ENCODE measurements around the gene BANF2.

Gene BANF2

GRCh38 chr20:17756529-17756928, 56.8 kb downstream of the BANF2 start:
- Histone ChIP-seq H3K36me3 (no peaks in the 10 kb centered on the region), H3K4me2 (no peak overlapping the region), H3K9me3 (peaks cover 24% of the 10 kb centered on the region), H3K27ac (no peak overlapping the region), H3K27me3 (no peaks in the 10 kb centered on the region), H3K9ac (no peak overlapping the region), H3K4me1 (no peaks in the 10 kb centered on the region), H4K20me1 (no peaks in the 10 kb centered on the region), H3K4me3 (no peak overlapping the region)
- no peak for TF ChIP-seq Cebpa-rat (IDR thresholded peaks at IDR 0.05)

DNA sequence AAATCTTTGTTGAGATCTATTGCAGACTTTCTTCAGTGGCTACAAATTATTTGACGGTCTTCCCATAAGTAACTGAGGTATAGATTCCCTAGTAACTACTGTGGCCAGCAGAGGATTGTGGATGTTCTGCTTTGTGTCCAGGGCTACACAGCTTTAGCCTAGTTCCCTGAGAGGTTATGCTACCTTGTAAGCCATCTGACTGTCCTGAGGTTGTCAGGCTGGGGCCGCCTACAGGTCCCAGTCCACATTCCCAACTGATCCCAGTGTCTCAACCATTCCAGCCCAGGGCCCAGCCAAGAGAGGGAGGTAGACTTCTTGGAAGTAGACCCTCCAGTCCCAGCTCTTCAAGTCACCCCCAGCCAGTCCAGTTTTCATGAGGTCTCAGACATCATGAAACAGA, 57.7 kb downstream of the BANF2 start:
- H3K9me3 ChIP-seq = peaks cover 24% of the 10 kb centered on the region
- H3K4me2 ChIP-seq = no peak overlapping the region
- H3K4me3 ChIP-seq = no peak overlapping the region
- no peak for TF ChIP-seq Cebpa-rat (IDR thresholded peaks at IDR 0.05)
- no peaks in the 10 kb centered on the region for H3K4me1 ChIP-seq
- H3K9ac ChIP-seq = no peak overlapping the region
- H3K27me3 ChIP-seq = no peaks in the 10 kb centered on the region
- no peaks in the 10 kb centered on the region for H3K36me3 ChIP-seq
- H4K20me1 ChIP-seq = no peaks in the 10 kb centered on the region
- H3K27ac ChIP-seq = no peak overlapping the region

DNA sequence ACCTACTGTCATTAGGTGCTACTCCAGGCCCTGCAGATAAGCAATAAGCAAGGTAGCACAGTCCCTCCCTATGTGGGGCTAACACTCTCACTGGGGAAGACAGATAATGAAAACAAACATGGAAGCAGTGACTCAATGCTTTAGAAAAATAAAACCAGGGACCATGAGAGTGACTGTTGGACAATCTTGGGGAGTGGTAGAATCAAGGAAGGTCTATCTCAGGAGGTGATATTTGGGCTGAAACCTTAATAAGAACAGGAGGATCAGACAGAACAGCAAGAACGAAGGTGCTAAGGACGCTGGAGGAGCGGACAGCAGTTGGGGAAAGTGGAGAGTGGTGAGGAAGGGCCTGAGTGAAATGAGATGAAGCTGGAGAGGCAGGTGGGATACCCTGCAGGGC, 58.2 kb downstream of the BANF2 start:
- Histone ChIP-seq H3K4me2 (no peak overlapping the region), H4K20me1 (no peaks in the 10 kb centered on the region), H3K9ac (no peak overlapping the region), H3K4me1 (no peaks in the 10 kb centered on the region), H3K36me3 (no peaks in the 10 kb centered on the region), H3K9me3 (peaks cover 24% of the 10 kb centered on the region), H3K27ac (no peak overlapping the region), H3K27me3 (no peaks in the 10 kb centered on the region), H3K4me3 (no peak overlapping the region)
- TF ChIP-seq Cebpa-rat (IDR thresholded peaks at IDR 0.05) = no peak

- no peaks in the 10 kb centered on the region for H4K20me1 ChIP-seq
- no peak overlapping the region for H3K27ac ChIP-seq
- no peak overlapping the region for H3K9ac ChIP-seq
- no peak overlapping the region for H3K4me2 ChIP-seq
- no peaks in the 10 kb centered on the region for H3K4me1 ChIP-seq
- no peaks in the 10 kb centered on the region for H3K27me3 ChIP-seq
- peaks cover 24% of the 10 kb centered on the region for H3K9me3 ChIP-seq
- TF ChIP-seq Cebpa-rat (IDR thresholded peaks at IDR 0.05) = no peak
- no peaks in the 10 kb centered on the region for H3K36me3 ChIP-seq
- no peak overlapping the region for H3K4me3 ChIP-seq
Measured at GRCh38 chr20:17758512-17758911, 58.7 kb downstream of the BANF2 start.

GRCh38 chr20:17759449-17759848, 59.7 kb downstream of the BANF2 start:
- Histone ChIP-seq H3K9me3 (peaks cover 29% of the 10 kb centered on the region), H3K27ac (no peak overlapping the region), H3K4me3 (no peak overlapping the region), H3K9ac (no peak overlapping the region), H3K4me1 (no peaks in the 10 kb centered on the region), H3K4me2 (no peak overlapping the region), H4K20me1 (no peaks in the 10 kb centered on the region), H3K27me3 (no peaks in the 10 kb centered on the region), H3K36me3 (no peaks in the 10 kb centered on the region)
- TF ChIP-seq Cebpa-rat (IDR thresholded peaks at IDR 0.05) = no peak

GRCh38 chr20:17761604-17762003, 61.8 kb downstream of the BANF2 start:
- H3K27ac ChIP-seq = no peak overlapping the region
- H3K9ac ChIP-seq = no peak overlapping the region
- H3K4me3 ChIP-seq = no peak overlapping the region
- no peak for TF ChIP-seq Cebpa-rat (IDR thresholded peaks at IDR 0.05)
- no peaks in the 10 kb centered on the region for H3K36me3 ChIP-seq
- peaks cover 31% of the 10 kb centered on the region for H3K9me3 ChIP-seq
- H3K4me1 ChIP-seq = no peaks in the 10 kb centered on the region
- H3K4me2 ChIP-seq = no peak overlapping the region
- H4K20me1 ChIP-seq = no peaks in the 10 kb centered on the region
- H3K27me3 ChIP-seq = no peaks in the 10 kb centered on the region

- Histone ChIP-seq H3K4me3 (no peak overlapping the region), H3K27ac (no peak overlapping the region), H3K4me1 (no peaks in the 10 kb centered on the region), H4K20me1 (no peaks in the 10 kb centered on the region), H3K9me3 (peaks cover 29% of the 10 kb centered on the region), H3K36me3 (no peaks in the 10 kb centered on the region), H3K9ac (no peak overlapping the region), H3K4me2 (no peak overlapping the region), H3K27me3 (no peaks in the 10 kb centered on the region)
- TF ChIP-seq Cebpa-rat (IDR thresholded peaks at IDR 0.05) = no peak
Measured at GRCh38 chr20:17762243-17762872, 62.6 kb downstream of the BANF2 start.

DNA sequence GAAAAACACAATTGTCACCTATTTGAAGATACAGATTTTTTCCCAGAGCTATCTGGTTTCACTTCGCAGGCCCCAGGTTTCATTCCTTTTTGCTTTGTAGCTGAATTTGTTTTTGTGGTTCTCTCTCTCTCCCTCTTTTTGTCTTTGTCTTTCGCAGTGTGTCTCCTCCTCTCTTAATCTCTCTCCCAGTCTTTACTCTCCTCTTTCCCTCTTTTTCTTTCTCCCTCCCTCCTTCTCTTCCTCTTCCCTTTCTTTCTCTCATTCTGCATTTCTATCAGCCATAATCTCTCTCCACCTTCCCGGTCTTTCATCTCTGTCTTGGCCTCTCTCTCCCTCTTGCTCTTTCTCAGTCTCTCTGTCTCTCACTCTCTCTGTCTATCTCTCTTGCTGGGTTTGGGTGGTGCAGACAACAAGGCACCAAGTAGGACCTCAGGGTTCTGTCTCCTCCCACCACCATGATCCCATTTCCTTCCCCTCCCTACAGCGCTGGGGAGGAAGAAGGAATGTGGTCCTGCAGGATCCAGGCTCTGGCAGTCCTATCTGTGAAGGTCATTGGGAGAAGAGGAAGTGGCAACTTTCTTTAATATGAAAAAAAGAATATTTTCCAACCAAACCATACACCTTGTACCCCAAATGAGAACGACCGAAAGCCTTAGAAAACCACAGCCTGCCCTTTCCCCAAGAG, 63.2 kb downstream of the BANF2 start:
- no peak for TF ChIP-seq Cebpa-rat (IDR thresholded peaks at IDR 0.05)
- no peak overlapping the region for H3K4me3 ChIP-seq
- H3K27me3 ChIP-seq = no peaks in the 10 kb centered on the region
- H3K4me1 ChIP-seq = no peaks in the 10 kb centered on the region
- H3K9ac ChIP-seq = no peak overlapping the region
- H4K20me1 ChIP-seq = no peaks in the 10 kb centered on the region
- H3K36me3 ChIP-seq = no peaks in the 10 kb centered on the region
- H3K4me2 ChIP-seq = no peak overlapping the region
- peaks cover 23% of the 10 kb centered on the region for H3K9me3 ChIP-seq
- H3K27ac ChIP-seq = no peak overlapping the region

- H3K4me1 ChIP-seq = no peaks in the 10 kb centered on the region
- H3K36me3 ChIP-seq = no peaks in the 10 kb centered on the region
- no peak overlapping the region for H3K4me2 ChIP-seq
- no peak overlapping the region for H3K27ac ChIP-seq
- peaks cover 7% of the 10 kb centered on the region; the same call in 1 of the 2 replicates for H3K9me3 ChIP-seq
- H3K27me3 ChIP-seq = no peaks in the 10 kb centered on the region
- no peak overlapping the region for H3K9ac ChIP-seq
- no peak for TF ChIP-seq Cebpa-rat (IDR thresholded peaks at IDR 0.05)
- H3K4me3 ChIP-seq = no peak overlapping the region
- H4K20me1 ChIP-seq = no peaks in the 10 kb centered on the region
Measured at GRCh38 chr20:17765017-17765416, 65.3 kb downstream of the BANF2 start.

DNA sequence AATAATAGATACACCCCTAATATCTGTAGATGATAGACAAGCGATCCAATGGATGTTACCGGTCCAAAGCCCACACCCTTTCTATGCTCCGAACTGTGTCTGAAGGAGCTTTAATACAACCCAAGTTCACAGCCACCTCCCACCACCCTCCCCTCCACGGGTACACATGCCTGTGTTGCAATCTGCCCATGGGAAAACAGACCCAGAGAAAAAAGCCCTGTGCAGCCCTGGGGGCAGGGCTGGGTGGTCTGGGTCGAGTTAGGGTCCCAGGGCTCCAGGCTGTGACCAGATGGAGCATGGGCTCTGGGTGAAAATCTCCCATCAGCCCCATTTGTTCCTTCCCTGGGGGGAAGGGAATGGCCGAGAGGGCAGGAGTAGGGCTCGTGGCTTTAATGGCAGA, 65.8 kb downstream of the BANF2 start:
- H3K36me3 ChIP-seq = no peaks in the 10 kb centered on the region
- no peak overlapping the region for H3K9ac ChIP-seq
- H3K4me3 ChIP-seq = no peak overlapping the region
- no peaks in the 10 kb centered on the region for H3K27me3 ChIP-seq
- peaks cover 7% of the 10 kb centered on the region; the same call in 1 of the 2 replicates for H3K9me3 ChIP-seq
- H3K27ac ChIP-seq = no peak overlapping the region
- peaks cover under 1% of the 10 kb centered on the region; the same call in 1 of the 2 replicates for H3K4me1 ChIP-seq
- H3K4me2 ChIP-seq = no peak overlapping the region
- H4K20me1 ChIP-seq = no peaks in the 10 kb centered on the region
- TF ChIP-seq Cebpa-rat (IDR thresholded peaks at IDR 0.05) = no peak

Measured in BLaER1 (cell line).